Urothelium cell line (cell line): ENCODE measurements around the gene MYL12B.
"Not testable (repeated sequence)": the region's sequence is repeated elsewhere in the genome, so short reads cannot be mapped to it uniquely, and the experiment has no call there.

Source experiments
- DNase-seq: peaks from one replicate; pipeline ENCODE4 v3.0.0; 2011; ENCODE audit warnings: low spot score, mixed read lengths
- FAIRE-seq: peaks from 2 replicates; lab custom pipeline; 2011; peaks lifted over from hg19 to GRCh38; lab: Jason Lieb, UNC

MYL12B gene

GRCh38 chr18:3261373-3262233 is at the start of gene MYL12B:
Gene MYL12B, plus strand, starts transcription at chr18:3262133. Its CDS starts 10,766 bp downstream, at chr18:3272899.
- DNase-seq (peak; percentile 96), FAIRE-seq (peak; percentile 99)

DNA sequence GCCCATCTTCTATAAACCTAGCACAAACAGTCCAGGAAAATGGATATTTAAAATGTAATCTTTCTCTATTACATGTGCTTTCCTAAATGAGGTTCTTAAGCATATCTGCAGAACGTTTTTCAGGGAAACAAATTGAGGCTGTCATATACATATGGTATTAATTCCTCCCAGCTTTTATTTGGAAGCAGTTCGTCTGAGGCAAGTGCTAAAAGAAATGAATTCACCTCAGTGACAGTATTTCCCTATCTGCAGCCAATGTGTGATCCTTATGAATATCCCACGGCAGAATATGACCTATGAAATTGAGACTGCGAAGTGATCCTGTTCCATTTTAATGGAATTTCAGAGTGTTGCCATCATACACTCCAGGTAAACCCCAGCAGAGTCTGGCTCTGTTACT is 49.3 kb upstream of the MYL12B start:
- DNase-seq: no peak

DNA sequence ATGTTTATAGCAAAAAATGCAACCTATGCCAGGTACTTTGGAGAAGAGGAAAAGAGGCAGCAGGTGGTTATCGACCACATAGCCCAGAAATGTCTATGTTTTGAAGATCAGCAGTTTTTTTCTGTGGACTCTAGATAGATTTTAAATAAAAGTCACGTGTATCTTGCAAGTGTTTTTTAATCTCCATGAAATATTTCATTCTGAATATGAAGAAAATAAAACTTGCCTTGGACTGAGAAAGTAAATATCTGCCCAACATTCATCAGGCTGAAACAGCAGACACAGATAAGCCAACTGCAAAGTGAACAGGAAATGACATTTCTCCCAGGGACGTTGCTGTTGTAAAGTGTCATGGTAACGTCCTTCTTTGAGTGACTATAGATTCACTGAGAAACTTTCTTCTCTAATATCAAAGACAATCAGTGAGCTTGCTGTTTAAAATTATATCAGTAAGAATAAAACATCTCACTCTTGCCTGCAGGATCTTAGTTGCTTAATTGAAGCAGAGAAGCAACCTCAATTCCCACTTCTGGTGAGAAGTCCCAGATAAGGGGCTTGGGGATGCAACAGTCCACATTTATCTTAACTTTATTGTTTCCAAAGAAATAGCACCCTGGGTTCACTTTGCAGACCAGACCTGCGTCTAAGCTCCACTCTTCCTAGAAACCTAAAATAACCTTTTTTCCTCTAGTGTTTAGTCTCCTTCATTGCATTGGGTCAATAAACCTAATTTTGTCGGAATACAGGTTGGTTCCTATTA is 48.5 kb upstream of the MYL12B start:
- DNase-seq: no peak
- FAIRE-seq: peak; percentile 46

More for the DNA sequence above, 49.3 kb upstream of the MYL12B start:
- FAIRE-seq: no peak

- no peak for DNase-seq
- FAIRE-seq: peak; percentile 72
Observed at GRCh38 chr18:3214855-3215637, 46.9 kb upstream of the MYL12B start.

- FAIRE-seq (no peak), DNase-seq (no peak)
Observed at GRCh38 chr18:3216987-3217386, 44.9 kb upstream of the MYL12B start.

- no peak for DNase-seq
Observed at GRCh38 chr18:3217948-3218647, 43.8 kb upstream of the MYL12B start.

DNA sequence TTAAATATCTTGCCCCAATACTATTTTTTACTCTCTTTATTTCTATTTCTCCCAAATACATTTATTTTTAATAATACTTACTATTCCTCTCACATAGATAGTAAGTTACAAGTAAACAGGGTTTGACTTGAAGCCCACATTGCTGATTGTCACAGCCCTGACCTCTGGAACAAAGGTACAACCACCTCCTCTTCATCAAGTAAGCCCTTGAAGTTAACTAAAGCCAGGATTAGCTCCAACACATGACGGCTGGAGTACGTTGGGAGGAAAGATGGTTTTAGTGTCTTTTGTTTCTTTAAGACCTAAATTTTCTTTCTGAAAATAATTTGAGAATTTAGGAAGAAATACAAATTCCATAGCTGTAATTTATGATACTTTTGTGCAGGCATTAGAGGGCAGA is 43.1 kb upstream of the MYL12B start:
- FAIRE-seq: peak; percentile 59

More at GRCh38 chr18:3217948-3218647, 43.8 kb upstream of the MYL12B start:
- peak; percentile 76 for FAIRE-seq

DNA sequence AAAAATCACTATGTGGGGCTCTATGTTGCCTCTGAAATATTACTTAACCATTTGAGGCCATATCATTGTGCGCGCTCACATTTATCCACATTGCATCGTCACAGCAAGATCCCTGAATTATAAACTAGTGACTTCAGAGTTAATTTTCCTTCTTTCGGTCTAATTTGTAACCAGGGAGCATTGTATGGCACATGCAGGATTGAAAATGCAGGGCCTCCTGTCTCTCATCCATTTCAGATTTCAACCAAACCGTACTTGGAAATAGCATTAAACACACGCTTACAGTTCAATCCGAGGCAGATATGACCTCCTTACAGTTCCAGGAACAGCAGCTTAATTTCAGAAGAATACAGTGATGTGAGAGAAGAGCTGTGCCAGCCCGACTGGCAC is 42.7 kb upstream of the MYL12B start:
- DNase-seq (no peak), FAIRE-seq (peak; percentile 86)

More for the DNA sequence above, 43.1 kb upstream of the MYL12B start:
- no peak for DNase-seq

- DNase-seq (no peak), FAIRE-seq (peak; percentile 50)
Observed at GRCh38 chr18:3219631-3220335, 42.1 kb upstream of the MYL12B start, which contains the start of gene MYOM1. Gene MYOM1, minus strand, starts transcription at chr18:3219968. Its CDS starts 4,745 bp downstream, at chr18:3215223.

GRCh38 chr18:3220868-3221267 is 41.1 kb upstream of the MYL12B start:
- peak; percentile 17 for FAIRE-seq
- DNase-seq: not testable (repeated sequence)

GRCh38 chr18:3221496-3221895 is 40.4 kb upstream of the MYL12B start:
- DNase-seq (no peak), FAIRE-seq (no peak)

DNA sequence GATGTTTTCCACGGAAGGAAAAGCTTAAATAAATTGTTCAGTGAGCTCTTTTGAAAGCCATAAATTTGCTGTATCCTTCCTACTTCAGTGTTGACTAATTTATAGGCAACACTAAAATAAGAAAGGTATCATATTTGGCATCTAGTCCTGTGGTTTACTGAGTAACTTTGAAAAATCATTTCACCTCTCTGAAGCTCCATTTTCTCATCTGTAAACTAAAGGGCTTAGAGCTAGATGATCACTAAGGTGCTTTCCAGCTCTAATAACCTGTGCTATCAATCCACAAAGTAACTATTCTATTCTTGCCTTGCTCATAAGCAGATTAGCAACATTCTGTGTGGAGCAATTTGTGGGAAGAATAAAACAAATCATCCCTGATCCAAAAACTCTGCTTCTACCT is 38.6 kb upstream of the MYL12B start:
- FAIRE-seq: peak; percentile 23

GRCh38 chr18:3224223-3224622 is 37.7 kb upstream of the MYL12B start:
- DNase-seq (no peak), FAIRE-seq (no peak)

More for the DNA sequence above, 38.6 kb upstream of the MYL12B start:
- no peak for DNase-seq

GRCh38 chr18:3225588-3225987 is 36.3 kb upstream of the MYL12B start:
- FAIRE-seq (peak; percentile 58), DNase-seq (no peak)

GRCh38 chr18:3226048-3226447 is 35.9 kb upstream of the MYL12B start:
- peak; percentile 70 for FAIRE-seq
- DNase-seq: no peak

DNA sequence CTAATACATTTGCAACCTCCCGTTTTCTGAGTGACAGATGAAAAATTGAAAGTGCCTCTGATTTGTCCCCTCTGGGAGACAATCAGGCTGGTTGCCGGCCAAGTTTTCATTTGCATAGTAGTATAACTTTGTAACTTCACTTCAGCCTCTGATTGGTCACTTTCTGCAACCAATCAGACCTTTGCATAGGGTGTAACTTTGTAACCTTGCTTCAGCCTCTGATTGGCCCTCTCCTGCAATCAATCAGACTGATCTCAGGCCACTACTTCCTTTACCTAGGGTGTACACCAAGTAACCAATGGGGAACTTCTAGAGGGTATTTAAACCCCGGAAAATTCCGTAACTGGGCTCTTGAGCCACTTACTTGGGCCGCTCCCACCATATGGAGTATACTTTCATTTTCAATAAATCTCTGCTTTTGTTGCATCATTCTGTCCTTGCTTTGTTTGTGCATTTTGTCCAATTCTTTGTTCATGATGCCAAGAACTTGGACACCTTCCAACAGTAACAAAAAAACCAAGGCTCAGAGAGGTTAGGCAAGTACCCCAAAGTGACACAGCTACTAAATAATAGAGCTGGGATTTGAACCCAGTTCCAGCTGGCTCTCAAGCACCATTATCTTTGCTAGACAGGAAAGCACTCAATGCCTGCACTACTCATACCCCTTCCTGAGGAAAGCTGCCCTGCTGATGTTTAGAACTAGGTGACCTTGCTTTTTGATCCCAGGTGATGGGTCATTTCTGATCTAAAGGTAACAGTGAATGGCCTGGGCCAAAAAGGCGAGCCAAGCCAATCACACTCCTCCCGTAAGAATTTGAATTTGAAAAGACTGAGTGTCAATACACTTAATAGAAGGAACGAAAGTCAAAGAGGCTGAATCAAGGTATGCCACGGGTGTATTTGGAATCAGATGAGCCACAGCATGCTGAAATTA is 31.3 kb upstream of the MYL12B start:
- FAIRE-seq (no peak), DNase-seq (no peak)

DNA sequence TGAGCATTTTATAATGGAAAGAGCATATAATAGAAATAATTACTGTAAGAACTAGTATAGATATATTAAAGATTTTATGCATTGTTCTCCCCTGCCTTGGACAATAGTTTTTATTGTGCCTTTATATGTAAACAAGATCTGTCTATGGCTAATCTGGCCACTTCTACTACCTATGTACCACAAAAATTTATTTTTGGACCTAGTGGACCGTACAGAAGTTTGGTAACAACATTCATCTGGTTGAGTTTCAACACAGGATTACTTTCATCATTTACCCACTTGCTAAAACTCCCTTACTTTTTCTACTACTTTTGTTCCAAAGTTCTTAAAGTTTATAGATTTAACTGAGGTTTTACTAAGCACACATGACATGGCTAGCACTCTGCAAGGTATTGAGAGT is 28.9 kb upstream of the MYL12B start:
- DNase-seq: no peak

DNA sequence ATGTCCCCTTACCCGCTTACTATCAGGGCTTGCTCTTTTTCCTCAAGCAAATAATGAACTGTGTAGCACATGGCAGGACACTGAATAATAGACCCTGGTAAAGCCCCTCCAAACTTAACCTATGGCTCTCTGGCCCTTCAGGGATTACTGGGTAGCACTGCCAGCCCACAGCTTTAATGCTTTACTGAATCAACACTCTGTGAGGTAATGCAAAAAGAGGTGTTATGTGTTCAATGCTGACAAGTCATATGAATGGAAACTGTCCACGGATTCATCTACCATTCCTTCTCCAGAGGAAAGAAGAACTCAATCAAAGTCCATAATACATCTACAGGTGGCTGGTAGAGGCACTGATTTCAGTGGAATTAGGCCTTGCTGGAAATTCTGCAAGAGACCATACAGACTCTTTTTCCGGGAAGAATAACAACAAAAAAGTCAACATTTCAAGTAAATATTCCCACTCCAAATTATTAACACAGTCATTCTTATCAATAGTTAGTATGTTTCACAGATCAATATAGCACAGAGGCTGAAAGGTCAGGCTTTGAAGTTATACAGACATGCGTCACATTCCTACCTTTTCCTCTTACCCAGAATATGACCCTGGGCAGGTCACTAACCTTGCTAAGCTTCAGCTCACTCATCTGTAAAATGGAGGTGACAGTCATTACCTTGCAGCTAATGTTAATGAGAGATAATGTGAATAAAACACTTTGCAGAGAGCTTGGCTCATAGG is 28.3 kb upstream of the MYL12B start:
- DNase-seq (no peak), FAIRE-seq (no peak)

More for the DNA sequence above, 28.9 kb upstream of the MYL12B start:
- no peak for FAIRE-seq
